ENCODE results near the gene MED19.

MED19 gene, protein sequence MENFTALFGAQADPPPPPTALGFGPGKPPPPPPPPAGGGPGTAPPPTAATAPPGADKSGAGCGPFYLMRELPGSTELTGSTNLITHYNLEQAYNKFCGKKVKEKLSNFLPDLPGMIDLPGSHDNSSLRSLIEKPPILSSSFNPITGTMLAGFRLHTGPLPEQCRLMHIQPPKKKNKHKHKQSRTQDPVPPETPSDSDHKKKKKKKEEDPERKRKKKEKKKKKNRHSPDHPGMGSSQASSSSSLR

DNA sequence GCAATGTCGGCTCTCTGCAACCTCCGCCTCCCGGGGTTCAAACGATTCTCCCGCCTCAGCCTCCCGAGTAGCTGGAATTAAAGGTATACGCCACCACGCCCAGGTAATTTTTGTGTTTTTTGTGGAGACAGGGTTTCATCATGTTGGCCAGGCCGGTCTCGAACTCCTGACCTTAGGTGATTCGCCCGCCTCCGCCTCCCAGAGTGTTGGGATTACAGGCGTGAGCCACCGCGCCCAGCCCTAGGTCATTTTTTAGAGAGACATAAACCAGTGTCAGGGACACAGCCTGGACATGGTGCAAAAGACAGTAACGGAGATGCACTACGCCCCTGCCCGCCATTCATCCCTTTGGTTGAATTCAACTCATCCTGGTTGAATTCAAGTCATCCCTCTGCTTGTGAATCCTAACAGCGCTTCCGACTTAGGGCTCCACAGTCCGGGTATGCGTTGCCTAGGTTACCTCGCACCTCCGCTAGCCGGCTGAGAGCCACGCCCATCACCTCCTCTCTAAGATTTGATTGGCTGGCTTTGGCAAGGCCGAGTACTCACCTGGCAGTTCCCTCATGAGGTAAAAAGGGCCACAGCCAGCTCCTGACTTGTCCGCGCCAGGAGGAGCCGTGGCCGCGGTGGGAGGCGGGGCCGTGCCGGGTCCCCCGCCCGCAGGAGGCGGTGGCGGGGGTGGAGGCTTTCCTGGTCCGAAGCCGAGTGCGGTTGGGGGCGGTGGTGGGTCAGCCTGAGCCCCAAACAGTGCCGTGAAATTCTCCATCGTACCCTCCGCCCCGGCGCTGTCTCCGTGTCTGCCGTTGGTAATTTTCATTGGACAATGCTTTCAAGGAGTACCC, at the start of gene MED19:
TSS of gene MED19 (minus strand) at position 802 of the 842 bp plus-strand sequence. CDS start at position 766, 36 bp downstream.
- peak within 1 kb of the TSS; percentile 94 for H3K27ac ChIP-seq
- TF ChIP-seq, protein P1, sequence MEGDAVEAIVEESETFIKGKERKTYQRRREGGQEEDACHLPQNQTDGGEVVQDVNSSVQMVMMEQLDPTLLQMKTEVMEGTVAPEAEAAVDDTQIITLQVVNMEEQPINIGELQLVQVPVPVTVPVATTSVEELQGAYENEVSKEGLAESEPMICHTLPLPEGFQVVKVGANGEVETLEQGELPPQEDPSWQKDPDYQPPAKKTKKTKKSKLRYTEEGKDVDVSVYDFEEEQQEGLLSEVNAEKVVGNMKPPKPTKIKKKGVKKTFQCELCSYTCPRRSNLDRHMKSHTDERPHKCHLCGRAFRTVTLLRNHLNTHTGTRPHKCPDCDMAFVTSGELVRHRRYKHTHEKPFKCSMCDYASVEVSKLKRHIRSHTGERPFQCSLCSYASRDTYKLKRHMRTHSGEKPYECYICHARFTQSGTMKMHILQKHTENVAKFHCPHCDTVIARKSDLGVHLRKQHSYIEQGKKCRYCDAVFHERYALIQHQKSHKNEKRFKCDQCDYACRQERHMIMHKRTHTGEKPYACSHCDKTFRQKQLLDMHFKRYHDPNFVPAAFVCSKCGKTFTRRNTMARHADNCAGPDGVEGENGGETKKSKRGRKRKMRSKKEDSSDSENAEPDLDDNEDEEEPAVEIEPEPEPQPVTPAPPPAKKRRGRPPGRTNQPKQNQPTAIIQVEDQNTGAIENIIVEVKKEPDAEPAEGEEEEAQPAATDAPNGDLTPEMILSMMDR (conservative IDR thresholded peaks at IDR 0.05; ENCODE audit: low read depth) = no peak
- POLR2A ChIA-PET (ENCODE audit: low non-redundant PET) = interaction anchor here (0.6 to 0.8 kb wide), 2 partner anchors 14 to 41 kb away, joined by 3 read pairs; no protein-coding TSS in a partner anchor
- CTCF ChIA-PET = no interaction called here
- DNase-seq (ENCODE audit: low spot score) = peak; percentile 98

DNA sequence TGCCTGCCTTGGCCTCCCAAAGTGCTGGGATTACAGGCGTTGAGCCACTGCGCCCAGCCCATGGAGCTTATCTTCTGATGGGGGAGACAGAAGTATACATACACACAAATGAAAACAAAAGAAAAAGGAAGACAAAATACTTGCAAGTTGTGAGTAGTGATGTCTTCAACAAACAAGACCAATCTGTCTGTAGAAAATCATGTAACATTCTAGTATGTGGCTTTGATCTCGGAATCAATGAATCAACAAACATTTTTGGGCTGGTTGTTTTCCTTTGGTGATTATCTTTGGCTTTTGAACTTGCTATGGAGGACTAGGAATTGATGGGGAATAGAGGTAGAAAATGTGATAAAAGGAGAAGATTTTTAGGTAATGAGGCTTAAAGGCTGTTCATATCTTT, 46.2 kb upstream of the MED19 start:
- ChIA-PET CTCF (interaction anchor here (3.6 kb wide), 1 partner anchor 42 kb away, joined by 17 read pairs; no protein-coding TSS in a partner anchor), POLR2A (ENCODE audit: low non-redundant PET) (no interaction called here)
- H3K27ac ChIP-seq = no peak overlapping the region
- no peak for DNase-seq (ENCODE audit: low spot score)
- TF ChIP-seq, protein P1 (conservative IDR thresholded peaks at IDR 0.05; ENCODE audit: low read depth) = no peak

DNA sequence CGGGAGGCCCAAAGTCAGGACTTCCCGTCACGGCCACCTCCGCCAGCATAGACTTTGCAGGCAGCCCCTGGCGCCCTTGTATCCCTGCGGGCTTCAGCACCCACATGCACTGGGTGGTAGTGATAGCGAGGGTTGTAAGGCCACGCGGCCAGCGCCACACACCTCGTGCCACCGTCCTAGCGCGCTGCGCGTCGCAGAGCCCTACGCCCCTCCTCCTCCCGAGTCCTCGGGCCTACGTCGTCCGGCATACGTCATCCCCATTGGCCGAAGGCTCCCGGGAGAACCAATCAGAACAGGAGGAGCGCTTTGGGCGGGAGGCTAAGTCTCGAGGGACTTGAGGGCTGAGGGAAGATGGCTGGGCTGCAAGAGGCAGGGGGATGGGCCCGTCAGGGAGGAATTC, 40.9 kb upstream of the MED19 start:
- H3K27ac ChIP-seq = no peak overlapping the region
- TF ChIP-seq, protein P1 (conservative IDR thresholded peaks at IDR 0.05; ENCODE audit: low read depth) = no peak
- DNase-seq (ENCODE audit: low spot score) = no peak
- ChIA-PET CTCF (interaction anchor here (0.6 to 2.7 kb wide), 2 partner anchors 48 to 289 kb away, joined by 5 to 16 read pairs; no protein-coding TSS in a partner anchor), POLR2A (ENCODE audit: low non-redundant PET) (no interaction called here)

DNA sequence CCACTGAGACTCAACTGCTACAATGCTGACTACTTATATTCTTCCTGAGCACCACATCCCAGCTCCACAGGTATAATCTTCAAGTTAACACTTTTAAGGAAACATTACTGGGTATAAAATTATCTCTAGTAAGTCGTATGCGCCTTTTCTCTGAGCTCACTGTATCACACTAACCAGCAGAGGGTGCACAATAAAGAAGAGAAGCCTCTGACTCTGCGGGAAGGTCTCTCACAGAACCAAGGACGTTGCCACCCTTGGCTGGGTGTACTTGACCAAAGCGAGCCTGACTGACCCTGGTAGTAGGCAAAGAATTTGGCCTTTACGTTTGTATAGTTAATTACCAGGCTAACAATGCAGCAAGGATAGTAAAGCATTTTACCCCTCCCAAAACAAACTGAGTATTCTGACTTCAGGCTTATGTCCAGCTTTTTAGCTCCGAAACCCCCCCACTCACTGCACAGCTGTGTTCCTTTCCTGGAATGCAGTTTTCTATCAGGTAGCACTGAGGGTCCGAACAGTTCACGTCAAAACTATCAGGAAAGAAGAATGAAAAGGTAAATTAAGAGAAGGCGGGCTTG, 39.8 kb upstream of the MED19 start, which contains the start of gene BTBD18:
TSS of gene BTBD18 (minus strand) at position 144 of the 578 bp plus-strand sequence. CDS start 631 bp downstream, outside the sequence.
- CTCF ChIA-PET = interaction anchor here (0.6 to 2.7 kb wide), 6 partner anchors 9 to 58 kb away, joined by 3 to 16 read pairs (median 5); partner anchors contain the start of gene CTNND1
- H3K27ac ChIP-seq = no peak within 1 kb of the TSS
- POLR2A ChIA-PET (ENCODE audit: low non-redundant PET) = interaction anchor here (0.6 kb wide), 1 partner anchor 40 kb away, joined by 3 read pairs; the partner anchor contains the start of gene MED19
- TF ChIP-seq, protein P1 (conservative IDR thresholded peaks at IDR 0.05; ENCODE audit: low read depth) = peak; percentile 39
- DNase-seq (ENCODE audit: low spot score) = no peak

DNA sequence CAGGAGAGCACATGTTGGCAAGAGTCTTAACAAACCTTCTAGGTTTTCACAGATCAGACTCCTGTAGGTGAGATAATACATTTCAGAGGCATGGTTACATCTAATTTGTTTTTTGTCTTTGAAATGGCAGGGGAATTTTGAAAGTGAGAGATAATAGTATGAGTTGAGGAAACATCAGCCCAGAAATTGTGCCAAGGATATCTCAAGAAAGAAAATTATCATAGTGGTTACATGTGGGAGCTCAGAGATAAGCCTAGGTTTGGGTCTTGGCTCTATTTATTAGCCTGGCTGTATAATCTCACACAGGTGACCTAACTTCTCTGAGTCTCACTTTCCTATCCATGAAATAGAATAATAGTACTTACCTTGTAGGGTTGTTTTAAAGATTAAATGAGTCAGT, 39.2 kb upstream of the MED19 start:
- TF ChIP-seq, protein P1 (conservative IDR thresholded peaks at IDR 0.05; ENCODE audit: low read depth) = no peak
- ChIA-PET CTCF (interaction anchor here (0.7 to 2.7 kb wide), 4 partner anchors 9 to 50 kb away, joined by 3 to 16 read pairs (median 6); partner anchors contain the start of gene CTNND1), POLR2A (ENCODE audit: low non-redundant PET) (no interaction called here)
- no peak overlapping the region for H3K27ac ChIP-seq
- no peak for DNase-seq (ENCODE audit: low spot score)

DNA sequence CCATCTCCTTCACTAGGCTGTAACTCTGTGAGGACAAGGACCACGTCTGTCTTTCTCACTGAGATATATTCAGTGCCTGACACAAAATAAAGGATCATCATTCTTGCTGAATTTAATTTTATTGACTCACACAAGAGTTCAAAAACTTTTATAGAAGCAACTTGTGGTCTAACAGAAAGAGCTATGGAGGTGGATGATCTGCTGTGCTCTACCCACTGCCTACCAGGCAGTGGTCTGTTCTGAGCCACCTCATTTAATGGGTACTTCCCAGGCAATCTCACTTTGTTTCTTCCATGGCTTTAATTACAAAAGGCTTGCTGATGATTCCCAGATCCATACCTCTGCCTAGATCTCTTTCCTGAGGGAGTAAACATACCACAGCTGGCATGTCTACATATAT, 34.9 kb upstream of the MED19 start:
- ChIA-PET CTCF (interaction anchor here (0.6 to 1.7 kb wide), 3 partner anchors 32 to 58 kb away, joined by 3 to 4 read pairs (median 3); no protein-coding TSS in a partner anchor), POLR2A (ENCODE audit: low non-redundant PET) (no interaction called here)
- no peak for DNase-seq (ENCODE audit: low spot score)
- TF ChIP-seq, protein P1 (conservative IDR thresholded peaks at IDR 0.05; ENCODE audit: low read depth) = no peak
- no peak overlapping the region for H3K27ac ChIP-seq
